Vagina (tissue), 2 donors: ENCODE measurements around the gene ECPAS. TPM values are rescaled to one million over a fixed set of nuclear protein-coding genes. Genes with fewer than 3 reads are reported as not detected.

Experiments used
- DNase-seq, 2 donors: peaks; one replicate each; pipeline ENCODE4 v3.0.0-alpha.2; 2017; ENCODE audit errors: extremely low spot score in 2 of 2
- H3K27ac ChIP-seq: fragments of 200-600 bp; sonication (generic); one replicate; pipeline ENCODE4 v1.5.1; 2019
- H3K27me3 ChIP-seq: fragments of 200-600 bp; sonication (generic); one replicate; pipeline ENCODE4 v1.5.1; 2019
- H3K36me3 ChIP-seq, 2 donors: fragments of 200-600 bp; sonication (generic); one replicate each; pipeline ENCODE4 v1.5.1; 2017 to 2019
- H3K4me1 ChIP-seq: fragments of 200-600 bp; sonication (generic); one replicate; pipeline ENCODE4 v1.5.1; 2019
- H3K4me3 ChIP-seq, 2 donors: fragments of 200-600 bp; sonication (generic); 1 replicate in 1 of 2; 2 replicates in 1 of 2; pipeline ENCODE4 v1.5.1; 2016 to 2019
- H3K9me3 ChIP-seq: fragments of 200-600 bp; sonication (generic); one replicate; pipeline ENCODE4 v1.5.1; 2019
- CTCF ChIP-seq, 3 experiments: fragments of 450-650 bp in 2 of 3; fragments of 200-600 bp in 1 of 3; sonication (generic) in 1 of 3; IDR thresholded peaks; one replicate each; pipeline ENCODE4 v1.5.1; 2017 to 2019; ENCODE audit warnings: antibody characterized with exemption in 3 of 3, mild to moderate bottlenecking in 2 of 3, moderate library complexity in 2 of 3
- POLR2A ChIP-seq, 2 donors: fragments of 450-650 bp; IDR thresholded peaks; one replicate each; pipeline ENCODE4 v1.6.1; 2017; ENCODE audit warnings: antibody characterized with exemption in 2 of 2, mild to moderate bottlenecking in 2 of 2, moderate library complexity in 2 of 2
- POLR2AphosphoS5 ChIP-seq, 2 donors: sonication (generic); formaldehyde crosslinking; IDR thresholded peaks; one replicate each; pipeline ENCODE4 v1.9.0; 2017; ENCODE audit warnings: antibody characterized with exemption in 2 of 2, mild to moderate bottlenecking in 2 of 2, low read depth in 1 of 2; ENCODE audit not compliant: insufficient read depth in 1 of 2
- intact Hi-C: fragments of 100-400 bp; cut with DNase I; formaldehyde crosslinking; loops from one replicate; pipeline ENCODE4 v1.15.1; 2023
- total RNA-seq: library from RNA; depleted of rRNA; stranded (reverse); fragments of >200 nt; gene quantifications from one replicate; pipeline ENCODE4 v1.2.3, GENCODE V29; 2016

The ECPAS gene
- total RNA-seq, 1 donor from 2014 or later, result 62.9 TPM

- Histone ChIP-seq H3K4me1 (no peaks in the 10 kb centered on the region), H3K4me3 (no peak overlapping the region), H3K27ac (no peak overlapping the region), H3K36me3 (peaks cover 0 to 73% of the 10 kb centered on the region in 2 donors), H3K9me3 (no peaks in the 10 kb centered on the region), H3K27me3 (no peaks in the 10 kb centered on the region)
- TF ChIP-seq POLR2AphosphoS5 (IDR thresholded peaks at IDR 0.05; ENCODE audit: insufficient read depth in 1 of 2, low read depth in 1 of 2) (no peak), CTCF (IDR thresholded peaks at IDR 0.05) (no peak), POLR2A (IDR thresholded peaks at IDR 0.05) (no peak)
- DNase-seq, result no peak
- intact Hi-C loops, result no loop called here
Observed at GRCh38 chr9:111433082-111433481, 51.1 kb downstream of the ECPAS start.

DNA sequence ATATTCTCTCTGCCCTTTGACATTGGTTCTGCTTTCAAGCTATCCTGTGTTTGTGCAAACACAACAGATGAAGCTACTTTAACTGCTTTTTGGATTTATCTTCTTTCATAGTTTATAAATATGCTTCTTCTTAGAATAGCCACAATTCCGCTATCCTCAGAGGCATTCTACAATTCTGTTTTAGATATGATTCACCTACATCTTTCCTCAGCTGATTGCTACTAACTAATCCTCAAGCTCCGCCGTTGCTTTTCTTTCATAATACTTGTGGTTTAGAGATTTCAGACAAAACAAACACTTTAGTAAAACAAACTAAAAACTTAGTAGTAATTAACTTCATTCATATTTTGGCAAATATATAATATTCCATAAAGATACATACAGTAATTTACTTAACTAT, 52.5 kb downstream of the ECPAS start:
- Histone ChIP-seq H3K4me1 (no peaks in the 10 kb centered on the region), H3K27ac (no peak overlapping the region), H3K36me3 (peaks cover 0 to 71% of the 10 kb centered on the region in 2 donors), H3K9me3 (no peaks in the 10 kb centered on the region), H3K27me3 (no peaks in the 10 kb centered on the region), H3K4me3 (no peak overlapping the region)
- intact Hi-C loops, result no loop called here
- no peak for DNase-seq
- TF ChIP-seq POLR2A (IDR thresholded peaks at IDR 0.05), result no peak

DNA sequence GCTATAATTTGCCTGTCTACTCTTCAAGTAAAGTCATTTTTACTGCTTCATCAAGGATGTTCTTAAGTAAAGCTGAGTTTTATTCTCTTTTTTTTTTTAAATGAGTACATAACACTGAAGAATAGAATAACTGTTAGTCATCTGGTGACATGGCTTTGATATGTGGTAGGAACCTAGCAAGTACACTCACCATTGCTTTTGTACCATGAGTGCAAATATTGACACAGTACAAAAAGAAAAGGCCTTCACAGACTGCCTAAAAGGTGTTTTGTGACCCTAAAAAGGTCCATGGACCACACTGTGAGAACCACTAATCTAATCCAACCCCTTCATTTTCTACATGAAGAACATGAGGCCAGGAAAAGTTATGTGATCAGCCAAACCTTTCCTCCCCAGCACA, 55.0 kb downstream of the ECPAS start:
- Histone ChIP-seq H3K4me3 (no peak overlapping the region), H3K9me3 (no peaks in the 10 kb centered on the region), H3K36me3 (peaks cover 0 to 82% of the 10 kb centered on the region in 2 donors), H3K4me1 (no peaks in the 10 kb centered on the region), H3K27ac (no peak overlapping the region), H3K27me3 (no peaks in the 10 kb centered on the region)
- TF ChIP-seq POLR2AphosphoS5 (IDR thresholded peaks at IDR 0.05; ENCODE audit: insufficient read depth in 1 of 2, low read depth in 1 of 2), result no peak
- no peak for TF ChIP-seq POLR2A (IDR thresholded peaks at IDR 0.05)
- TF ChIP-seq CTCF (IDR thresholded peaks at IDR 0.05), result no peak
- intact Hi-C loops, result no loop called here
- DNase-seq, result no peak

GRCh38 chr9:111427186-111427585, 57.0 kb downstream of the ECPAS start:
- TF ChIP-seq CTCF (IDR thresholded peaks at IDR 0.05) (no peak), POLR2A (IDR thresholded peaks at IDR 0.05) (no peak), POLR2AphosphoS5 (IDR thresholded peaks at IDR 0.05; ENCODE audit: insufficient read depth in 1 of 2, low read depth in 1 of 2) (no peak)
- H3K27me3 ChIP-seq, result no peaks in the 10 kb centered on the region
- no peaks in the 10 kb centered on the region for H3K4me1 ChIP-seq
- no peak overlapping the region for H3K4me3 ChIP-seq
- DNase-seq, result no peak
- intact Hi-C loops, result no loop called here
- no peak overlapping the region for H3K27ac ChIP-seq
- no peaks in the 10 kb centered on the region for H3K9me3 ChIP-seq
- H3K36me3 ChIP-seq, result peaks cover 0 to 69% of the 10 kb centered on the region in 2 donors

DNA sequence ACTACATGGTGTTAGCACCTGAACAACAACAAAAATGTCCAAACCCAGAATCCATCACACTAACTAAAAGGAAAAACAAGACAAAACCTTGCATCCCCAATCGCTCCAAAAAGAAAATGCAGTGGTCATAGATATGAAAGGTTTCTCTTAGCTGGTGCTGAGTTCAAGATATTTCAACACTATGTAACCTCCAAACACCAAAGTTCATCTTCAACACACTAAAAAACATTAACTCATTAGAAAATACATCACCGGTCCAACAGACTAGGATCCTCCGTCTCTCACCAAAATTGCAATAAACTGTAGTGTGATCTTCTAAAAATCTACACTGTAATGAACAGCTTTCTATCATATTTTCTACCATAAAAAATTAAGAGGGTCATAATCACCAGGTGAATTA, 60.8 kb downstream of the ECPAS start:
- Histone ChIP-seq H3K36me3 (peaks cover 0 to 65% of the 10 kb centered on the region in 2 donors), H3K27me3 (no peaks in the 10 kb centered on the region), H3K27ac (no peak overlapping the region), H3K4me1 (no peaks in the 10 kb centered on the region), H3K4me3 (no peak overlapping the region), H3K9me3 (no peaks in the 10 kb centered on the region)
- TF ChIP-seq CTCF (IDR thresholded peaks at IDR 0.05) (no peak), POLR2A (IDR thresholded peaks at IDR 0.05) (no peak), POLR2AphosphoS5 (IDR thresholded peaks at IDR 0.05; ENCODE audit: insufficient read depth in 1 of 2, low read depth in 1 of 2) (no peak)
- intact Hi-C loops, result no loop called here
- DNase-seq, result no peak

GRCh38 chr9:111414406-111414805, 69.8 kb downstream of the ECPAS start:
- no peak overlapping the region for H3K27ac ChIP-seq
- intact Hi-C loops, result no loop called here
- DNase-seq, result no peak
- no peaks in the 10 kb centered on the region for H3K27me3 ChIP-seq
- no peaks in the 10 kb centered on the region for H3K9me3 ChIP-seq
- TF ChIP-seq CTCF (IDR thresholded peaks at IDR 0.05), result no peak
- no peak for TF ChIP-seq POLR2A (IDR thresholded peaks at IDR 0.05)
- no peak for TF ChIP-seq POLR2AphosphoS5 (IDR thresholded peaks at IDR 0.05; ENCODE audit: insufficient read depth in 1 of 2, low read depth in 1 of 2)
- peaks cover 12 to 75% of the 10 kb centered on the region in 2 donors for H3K36me3 ChIP-seq
- no peak overlapping the region for H3K4me3 ChIP-seq
- no peaks in the 10 kb centered on the region for H3K4me1 ChIP-seq
